Ectodermal cell (in vitro differentiated cells): ENCODE results near the gene NSG1.

ENCODE experiments used
- H3K27ac ChIP-seq: 2 replicates; pipeline ENCODE4 v1.7.0; 2013; ENCODE audit warnings: mild to moderate bottlenecking, low read depth, low read length; ENCODE audit not compliant: insufficient read depth, poor library complexity, severe bottlenecking
- H3K27me3 ChIP-seq: 2 replicates; pipeline ENCODE4 v1.7.0; 2013; ENCODE audit warnings: mild to moderate bottlenecking, low read length; ENCODE audit not compliant: insufficient read depth, control insufficient read depth, poor library complexity, severe bottlenecking
- H3K36me3 ChIP-seq: one replicate; pipeline ENCODE4 v1.7.0; 2013; ENCODE audit warnings: low read length; ENCODE audit not compliant: control insufficient read depth, insufficient read depth
- H3K4me1 ChIP-seq: one replicate; pipeline ENCODE4 v1.7.0; 2013; ENCODE audit warnings: low read length; ENCODE audit not compliant: control insufficient read depth, insufficient read depth
- H3K4me3 ChIP-seq: 2 replicates; pipeline ENCODE4 v1.7.0; 2013; ENCODE audit warnings: low read depth, low read length, control low read depth; ENCODE audit not compliant: insufficient read depth
- H3K9me3 ChIP-seq: 2 replicates; pipeline ENCODE4 v1.7.0; 2013; ENCODE audit warnings: mild to moderate bottlenecking, low read length, moderate library complexity; ENCODE audit not compliant: control insufficient read depth
- WGBS, 2 experiments: methylation state at CpG; one replicate each; pipeline ENCODE4 v1.1.7; 2013; ENCODE audit warnings: missing lambda C conversion rate in 2 of 2; 5-methylcytosine and 5-hydroxymethylcytosine counted together

NSG1 gene

DNA sequence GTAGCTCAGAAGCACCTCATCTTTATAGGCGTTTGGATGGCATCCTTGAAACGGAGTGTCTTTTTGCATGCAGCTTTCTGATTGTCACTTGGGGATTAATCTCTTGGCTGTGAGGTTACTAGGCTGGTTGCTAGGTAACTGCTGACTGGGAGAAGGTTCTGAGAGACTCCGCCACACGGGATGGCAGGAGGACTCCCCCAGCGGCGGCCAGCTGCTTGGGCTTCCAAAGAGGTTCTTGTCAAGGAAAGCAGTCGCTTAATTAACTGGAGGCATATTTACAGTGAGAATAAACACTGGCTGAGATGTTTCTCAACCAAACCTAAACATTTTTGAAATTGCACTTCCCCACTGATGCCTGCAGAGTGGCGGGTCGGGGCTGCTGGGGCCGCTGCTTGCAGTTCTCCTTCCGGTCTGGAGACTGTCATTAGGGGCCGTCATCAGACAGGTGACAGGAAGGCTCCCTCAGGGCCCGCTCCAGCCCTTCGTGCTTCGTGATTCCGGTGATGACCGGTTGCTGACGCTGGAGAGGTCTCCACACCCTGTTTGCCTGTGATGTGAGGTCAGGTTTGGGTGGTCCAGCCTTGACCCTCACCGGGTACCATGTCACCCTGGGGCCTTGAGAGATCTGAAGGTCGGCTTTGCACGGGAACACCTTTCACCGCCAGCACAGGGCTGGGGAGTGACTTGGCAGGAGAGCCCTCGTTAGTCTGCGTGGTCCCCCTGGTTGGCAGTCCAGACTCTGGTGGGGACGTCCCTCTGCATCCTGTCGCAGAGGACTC, 9.1 kb downstream of the NSG1 start:
- no peak overlapping the region for H3K4me3 ChIP-seq
- H3K27ac ChIP-seq: no peak overlapping the region

DNA sequence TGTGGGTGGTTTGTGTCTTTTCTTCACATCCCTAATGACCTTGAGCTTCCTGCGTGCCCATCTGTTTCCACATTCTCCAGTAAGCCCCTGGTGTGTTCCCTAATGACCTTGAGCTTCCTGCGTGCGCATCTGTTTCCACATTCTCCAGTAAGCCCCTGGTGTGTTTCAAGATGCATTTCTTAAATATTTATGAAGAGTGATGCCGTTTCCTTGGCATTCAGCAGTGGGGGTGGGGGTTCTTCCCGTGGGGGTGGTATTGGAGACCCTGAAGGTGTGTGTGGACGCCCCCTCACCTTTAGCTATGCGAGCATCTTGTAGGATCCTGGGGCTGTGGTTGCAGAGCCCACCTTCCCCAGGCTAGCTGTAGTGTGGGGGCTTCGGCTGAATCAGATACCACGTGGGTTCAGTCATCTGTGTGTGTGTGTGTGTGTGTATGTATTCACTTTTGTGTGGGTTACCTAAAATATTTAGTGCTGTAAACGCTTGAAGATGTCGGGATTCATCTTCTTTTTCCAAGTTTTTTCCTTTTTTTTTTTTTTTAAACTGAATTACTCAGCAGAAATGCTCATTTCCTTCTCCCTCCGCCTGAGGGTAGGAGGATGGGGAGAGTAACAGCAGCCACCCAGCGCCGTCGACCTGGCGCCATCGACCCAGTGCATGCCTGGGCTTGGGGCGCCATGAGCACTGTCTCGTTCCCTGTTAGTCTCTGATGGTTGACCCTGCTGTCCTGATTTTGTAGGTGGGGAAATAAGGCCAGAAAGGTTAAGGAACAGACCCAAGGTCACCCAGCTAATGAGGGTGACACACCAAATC, 9.9 kb downstream of the NSG1 start:
- Histone ChIP-seq H3K9me3 (no peaks in the 10 kb centered on the region), H3K4me1 (peaks cover 4% of the 10 kb centered on the region), H3K27ac (no peak overlapping the region), H3K4me3 (no peak overlapping the region), H3K27me3 (no peaks in the 10 kb centered on the region), H3K36me3 (no peaks in the 10 kb centered on the region)
- WGBS, 2 experiments: 82 to 88% methylated on average over 17 to 19 of the region's 19 CpGs

More for the DNA sequence above, 9.1 kb downstream of the NSG1 start:
- H3K4me1 ChIP-seq: peaks cover 4% of the 10 kb centered on the region
- H3K36me3 ChIP-seq: no peaks in the 10 kb centered on the region
- 62 to 63% methylated on average over 26 of the region's 26 CpGs for WGBS, 2 experiments
- no peaks in the 10 kb centered on the region for H3K27me3 ChIP-seq
- H3K9me3 ChIP-seq: no peaks in the 10 kb centered on the region

DNA sequence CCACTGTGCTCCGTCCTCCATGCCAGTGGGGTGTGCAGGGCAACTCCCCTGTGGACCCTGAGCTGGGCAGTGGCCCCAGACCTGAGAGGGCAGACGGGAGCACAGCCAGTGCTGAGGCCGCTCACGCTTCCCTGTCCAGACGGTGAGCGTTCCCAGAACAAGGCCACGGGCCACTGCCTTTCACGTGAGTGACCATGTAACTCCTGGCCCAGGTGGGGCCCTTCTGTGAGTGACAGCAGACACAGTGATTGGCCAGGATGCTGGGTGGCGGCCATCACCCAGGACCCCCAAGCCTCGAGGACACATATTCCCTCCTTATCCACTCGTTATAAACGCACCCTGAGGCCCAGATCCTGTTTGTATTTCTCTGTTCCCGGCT, 10.5 kb downstream of the NSG1 start:
- no peaks in the 10 kb centered on the region for H3K36me3 ChIP-seq
- H3K4me3 ChIP-seq: no peak overlapping the region

DNA sequence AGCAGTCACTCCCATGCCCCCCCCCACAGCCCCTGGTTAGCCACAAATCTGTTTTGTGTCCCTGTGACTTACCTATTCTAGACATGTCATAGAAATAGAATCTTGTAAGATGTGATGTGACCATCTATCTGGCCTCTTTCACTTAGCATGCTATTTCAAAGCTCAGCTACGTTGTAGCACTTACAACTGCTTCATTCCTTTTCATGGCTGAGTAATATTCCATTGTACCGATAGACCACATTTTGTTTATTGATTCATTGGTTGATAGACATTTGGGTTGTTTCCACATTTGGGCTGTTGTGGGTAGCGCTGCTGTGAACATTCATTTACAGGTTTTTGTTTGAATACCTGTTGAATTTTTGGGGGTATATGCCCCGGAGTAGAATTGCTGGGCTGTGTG, 11.5 kb downstream of the NSG1 start:
- 79 to 84% methylated on average over 4 of the region's 4 CpGs for WGBS, 2 experiments
- H3K9me3 ChIP-seq: no peaks in the 10 kb centered on the region
- no peaks in the 10 kb centered on the region for H3K36me3 ChIP-seq
- no peak overlapping the region for H3K27ac ChIP-seq
- peaks cover 4% of the 10 kb centered on the region for H3K4me1 ChIP-seq
- H3K27me3 ChIP-seq: no peaks in the 10 kb centered on the region
- H3K4me3 ChIP-seq: no peak overlapping the region

More for the DNA sequence above, 10.5 kb downstream of the NSG1 start:
- Histone ChIP-seq H3K27ac (no peak overlapping the region), H3K4me1 (peaks cover 4% of the 10 kb centered on the region), H3K9me3 (no peaks in the 10 kb centered on the region), H3K27me3 (no peaks in the 10 kb centered on the region)
- 92 to 93% methylated on average over 13 of the region's 13 CpGs for WGBS, 2 experiments

DNA sequence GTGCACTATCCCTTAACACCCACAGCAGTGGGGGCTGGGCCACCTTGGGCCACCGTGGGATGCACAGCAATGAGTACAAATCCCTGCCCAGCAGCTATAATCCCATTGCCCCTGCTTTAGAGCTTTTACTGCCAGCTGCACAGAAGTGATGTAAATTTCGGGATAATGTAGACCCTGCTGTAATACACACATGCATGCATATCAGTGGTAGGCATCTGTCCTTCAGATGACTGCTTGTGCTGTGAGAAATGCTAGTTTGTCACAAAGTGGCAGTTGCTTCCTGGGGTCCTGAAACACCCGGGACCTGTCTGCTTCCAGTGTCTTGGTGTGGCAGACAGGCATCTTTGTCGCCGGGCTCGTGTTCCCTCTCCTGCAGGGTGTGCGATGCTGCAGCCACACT, 14.1 kb downstream of the NSG1 start:
- 84 to 89% methylated on average over 7 of the region's 7 CpGs for WGBS, 2 experiments
- no peak overlapping the region for H3K4me3 ChIP-seq
- H3K4me1 ChIP-seq: no peaks in the 10 kb centered on the region
- no peak overlapping the region for H3K27ac ChIP-seq
- no peaks in the 10 kb centered on the region for H3K27me3 ChIP-seq
- H3K36me3 ChIP-seq: no peaks in the 10 kb centered on the region
- no peaks in the 10 kb centered on the region for H3K9me3 ChIP-seq

DNA sequence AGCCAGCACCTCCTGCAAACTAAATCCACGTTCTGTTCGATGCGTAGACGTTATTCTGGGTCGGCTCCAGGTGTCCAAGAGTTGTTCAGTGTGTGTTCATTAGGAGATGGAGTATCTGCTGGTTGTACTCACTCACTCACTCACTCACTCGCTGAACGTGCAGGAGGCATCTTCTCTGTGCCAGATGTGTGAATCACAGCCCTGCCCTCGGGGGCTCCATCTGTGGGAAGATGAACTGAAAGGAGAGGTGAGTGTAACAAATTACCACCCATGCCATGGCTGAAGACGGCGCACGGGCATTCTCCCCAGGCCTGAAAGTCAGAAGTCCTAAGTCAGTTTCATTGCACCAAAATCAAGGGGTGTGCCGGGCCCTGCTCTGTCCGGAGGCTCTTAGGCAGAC, 16.1 kb downstream of the NSG1 start:
- no peaks in the 10 kb centered on the region for H3K4me1 ChIP-seq
- 79 to 81% methylated on average over 12 to 13 of the region's 13 CpGs for WGBS, 2 experiments
- H3K4me3 ChIP-seq: no peak overlapping the region
- no peaks in the 10 kb centered on the region for H3K36me3 ChIP-seq
- H3K9me3 ChIP-seq: no peaks in the 10 kb centered on the region
- H3K27me3 ChIP-seq: no peaks in the 10 kb centered on the region
- no peak overlapping the region for H3K27ac ChIP-seq

DNA sequence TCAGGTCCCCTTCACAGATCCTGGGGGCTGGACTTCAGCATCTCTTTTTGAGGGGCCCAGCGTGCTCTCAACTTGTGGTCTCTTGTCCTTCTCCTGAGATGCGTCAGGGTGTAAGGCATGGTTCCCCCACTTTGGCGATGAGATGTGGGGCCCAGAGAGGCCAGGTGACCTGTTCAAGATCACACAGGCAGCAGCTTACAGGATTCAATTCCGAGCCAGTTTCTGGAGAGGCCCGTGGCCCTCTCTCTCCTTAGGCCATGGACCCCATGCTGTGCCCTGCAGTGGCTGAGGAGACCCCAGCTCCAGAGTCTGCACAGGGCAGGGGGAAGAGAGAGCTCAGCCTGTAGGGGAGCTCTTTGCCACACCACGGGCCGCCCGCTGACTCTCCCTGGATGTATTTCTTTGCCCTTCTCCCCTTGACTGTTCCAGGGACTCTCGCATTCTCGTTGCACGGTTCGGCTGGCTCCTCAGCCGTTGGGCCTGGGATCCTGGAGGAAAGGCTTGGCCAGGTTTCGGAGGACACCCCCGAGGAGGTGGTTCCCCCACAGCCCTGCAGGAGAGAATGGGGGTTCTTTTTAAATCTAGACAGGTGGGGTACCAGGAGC, 18.6 kb downstream of the NSG1 start:
- H3K9me3 ChIP-seq: no peaks in the 10 kb centered on the region
- H3K27me3 ChIP-seq: no peaks in the 10 kb centered on the region
- no peak overlapping the region for H3K4me3 ChIP-seq
- no peaks in the 10 kb centered on the region for H3K36me3 ChIP-seq
- H3K27ac ChIP-seq: no peak overlapping the region
- H3K4me1 ChIP-seq: no peaks in the 10 kb centered on the region
- WGBS, 2 experiments: 89 to 92% methylated on average over 15 of the region's 15 CpGs

DNA sequence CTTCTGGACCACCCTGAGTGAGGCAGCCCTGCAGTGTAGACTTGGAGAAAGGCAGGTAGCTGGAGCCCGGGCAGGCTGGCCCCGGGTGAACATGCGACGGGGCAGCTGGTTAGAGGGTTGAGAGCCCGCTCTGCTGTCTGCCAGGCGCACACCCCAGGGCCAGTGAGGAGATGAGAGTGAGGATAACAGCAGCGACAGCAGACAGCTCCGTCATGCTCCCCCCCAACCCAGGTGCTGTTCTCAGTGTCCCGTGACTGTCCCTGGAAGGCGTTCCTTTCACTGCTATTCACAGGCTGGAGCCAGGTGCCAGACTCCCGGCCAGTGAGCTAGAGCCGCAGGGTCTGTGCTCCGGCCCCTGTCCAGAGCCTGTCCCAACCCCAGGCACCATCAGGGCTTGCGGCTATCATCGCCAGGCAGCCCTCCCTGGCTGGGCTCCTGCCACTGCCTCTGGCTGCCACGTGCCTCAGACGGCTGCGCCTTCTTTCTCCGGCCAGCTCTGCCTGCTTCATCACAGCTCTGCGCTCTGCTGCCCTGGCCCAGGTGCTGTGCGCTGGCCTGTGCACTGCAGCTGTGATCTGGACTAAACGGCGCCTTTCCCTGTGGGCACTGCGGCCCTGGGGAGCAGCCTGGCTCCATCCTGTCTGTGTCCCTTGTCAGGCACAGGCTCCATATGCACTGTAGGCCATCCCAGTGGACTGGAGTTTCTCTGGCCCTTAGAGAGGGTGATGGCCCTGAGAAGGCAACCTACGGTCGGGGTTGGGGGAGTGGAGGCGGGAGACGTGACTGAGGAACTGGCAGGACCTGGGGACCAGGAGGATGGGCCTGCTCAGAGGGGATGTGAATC, 19.8 kb downstream of the NSG1 start:
- H3K27me3 ChIP-seq: no peaks in the 10 kb centered on the region
- no peak overlapping the region for H3K4me3 ChIP-seq
- WGBS, 2 experiments: 91 to 93% methylated on average over 28 of the region's 28 CpGs
- H3K27ac ChIP-seq: no peak overlapping the region
- H3K9me3 ChIP-seq: no peaks in the 10 kb centered on the region
- H3K36me3 ChIP-seq: no peaks in the 10 kb centered on the region
- no peaks in the 10 kb centered on the region for H3K4me1 ChIP-seq

DNA sequence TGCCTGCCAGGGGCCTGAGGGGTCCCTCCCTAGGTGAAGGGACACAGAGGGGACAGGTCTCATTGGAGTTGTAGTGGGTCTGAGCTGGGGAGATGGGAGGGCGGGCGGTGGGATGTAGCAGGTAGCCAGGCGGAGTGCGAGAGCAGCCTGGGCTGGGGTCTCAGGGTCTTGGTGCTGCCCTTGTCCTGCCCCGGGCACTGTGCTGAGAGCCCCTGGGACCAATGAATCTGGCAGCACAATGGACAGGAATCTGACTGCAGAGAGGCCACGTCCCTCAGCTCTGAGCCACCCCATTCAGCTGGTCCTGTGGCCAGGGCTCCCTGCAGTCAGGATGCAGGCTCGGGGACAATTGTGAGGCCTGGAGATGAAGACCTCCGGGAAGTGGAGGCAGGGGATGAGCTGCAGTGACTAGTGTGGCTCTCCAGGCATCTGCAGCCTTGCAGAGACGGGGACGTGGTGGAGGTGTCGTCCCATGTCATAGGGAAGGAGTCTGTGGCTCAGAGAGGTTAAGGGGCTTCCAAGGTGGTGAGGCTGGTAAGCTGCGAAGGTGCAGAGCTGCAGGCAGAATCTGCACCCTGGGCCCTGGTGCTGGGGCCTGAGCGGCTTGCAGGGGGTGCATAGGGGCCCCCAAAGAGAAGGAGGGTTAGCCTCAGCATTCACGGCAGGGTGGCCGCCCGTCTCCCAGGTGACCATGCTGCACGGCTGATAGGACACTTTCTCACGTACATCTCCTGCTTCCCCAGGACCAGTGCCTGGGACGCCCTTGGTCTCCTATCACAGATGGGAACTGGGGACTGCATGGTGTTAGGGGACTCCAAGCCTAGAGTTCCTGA, 20.6 kb downstream of the NSG1 start:
- WGBS, 2 experiments: 82 to 87% methylated on average over 19 of the region's 19 CpGs
- H3K36me3 ChIP-seq: no peaks in the 10 kb centered on the region
- no peaks in the 10 kb centered on the region for H3K9me3 ChIP-seq
- H3K27me3 ChIP-seq: no peaks in the 10 kb centered on the region
- H3K4me3 ChIP-seq: no peak overlapping the region
- H3K27ac ChIP-seq: no peak overlapping the region
- H3K4me1 ChIP-seq: no peaks in the 10 kb centered on the region
